ENCODE results near the gene ACTR10.

The ACTR10 gene

DNA sequence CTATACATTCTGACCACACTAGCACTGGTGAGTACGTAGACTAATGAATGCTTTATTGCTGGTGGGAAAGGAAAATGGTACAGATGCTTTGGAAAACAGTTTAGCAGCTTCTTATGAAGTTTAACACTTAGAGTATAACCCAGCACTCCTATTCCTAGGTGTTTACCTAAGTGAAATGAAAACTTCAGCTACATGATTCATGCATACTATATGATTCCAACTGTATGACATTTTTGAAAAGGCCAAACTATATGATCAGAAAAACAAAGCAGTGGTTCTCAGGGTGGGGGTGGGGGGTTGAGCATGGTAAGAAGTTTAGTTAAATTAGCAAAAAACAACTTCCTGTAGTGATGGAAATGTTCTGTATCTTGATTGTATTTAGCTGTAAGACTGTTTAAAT lies 76.3 kb downstream of the ACTR10 start:
- no peaks in the 10 kb centered on the region for H3K9me3 ChIP-seq (ENCODE audit: insufficient read depth, low read length)
- H3K36me3 ChIP-seq (ENCODE audit: low read length): peaks cover 45% of the 10 kb centered on the region
- H3K4me3 ChIP-seq (ENCODE audit: insufficient read depth, low read length, poor library complexity, severe bottlenecking): no peak overlapping the region
- H3K27ac ChIP-seq (ENCODE audit: low read depth, low read length): no peak overlapping the region
- TF ChIP-seq, protein P1, sequence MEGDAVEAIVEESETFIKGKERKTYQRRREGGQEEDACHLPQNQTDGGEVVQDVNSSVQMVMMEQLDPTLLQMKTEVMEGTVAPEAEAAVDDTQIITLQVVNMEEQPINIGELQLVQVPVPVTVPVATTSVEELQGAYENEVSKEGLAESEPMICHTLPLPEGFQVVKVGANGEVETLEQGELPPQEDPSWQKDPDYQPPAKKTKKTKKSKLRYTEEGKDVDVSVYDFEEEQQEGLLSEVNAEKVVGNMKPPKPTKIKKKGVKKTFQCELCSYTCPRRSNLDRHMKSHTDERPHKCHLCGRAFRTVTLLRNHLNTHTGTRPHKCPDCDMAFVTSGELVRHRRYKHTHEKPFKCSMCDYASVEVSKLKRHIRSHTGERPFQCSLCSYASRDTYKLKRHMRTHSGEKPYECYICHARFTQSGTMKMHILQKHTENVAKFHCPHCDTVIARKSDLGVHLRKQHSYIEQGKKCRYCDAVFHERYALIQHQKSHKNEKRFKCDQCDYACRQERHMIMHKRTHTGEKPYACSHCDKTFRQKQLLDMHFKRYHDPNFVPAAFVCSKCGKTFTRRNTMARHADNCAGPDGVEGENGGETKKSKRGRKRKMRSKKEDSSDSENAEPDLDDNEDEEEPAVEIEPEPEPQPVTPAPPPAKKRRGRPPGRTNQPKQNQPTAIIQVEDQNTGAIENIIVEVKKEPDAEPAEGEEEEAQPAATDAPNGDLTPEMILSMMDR (IDR thresholded peaks at IDR 0.05; ENCODE audit: insufficient read depth, low read length, poor library complexity, severe bottlenecking): no peak
- H3K9ac ChIP-seq (ENCODE audit: low read length): no peak overlapping the region
- H3F3A ChIP-seq (ENCODE audit: insufficient read depth): peaks cover 33% of the 10 kb centered on the region
- H2AFZ ChIP-seq (ENCODE audit: low read depth, low read length, severe bottlenecking): no peak overlapping the region
- no peak overlapping the region for H3K4me2 ChIP-seq (ENCODE audit: low read depth, low read length, poor library complexity, severe bottlenecking)
- H3K9me2 ChIP-seq (replicated peaks; ENCODE audit: insufficient read depth, low read length): no peaks in the 10 kb centered on the region
- no peaks in the 10 kb centered on the region for H3K27me3 ChIP-seq (ENCODE audit: low read length)
- peaks cover 70% of the 10 kb centered on the region for H3K79me2 ChIP-seq (ENCODE audit: insufficient read depth, low read length)
- H4K20me1 ChIP-seq (ENCODE audit: low read depth, low read length): peaks cover 7% of the 10 kb centered on the region; the same call in 1 of the 2 replicates

DNA sequence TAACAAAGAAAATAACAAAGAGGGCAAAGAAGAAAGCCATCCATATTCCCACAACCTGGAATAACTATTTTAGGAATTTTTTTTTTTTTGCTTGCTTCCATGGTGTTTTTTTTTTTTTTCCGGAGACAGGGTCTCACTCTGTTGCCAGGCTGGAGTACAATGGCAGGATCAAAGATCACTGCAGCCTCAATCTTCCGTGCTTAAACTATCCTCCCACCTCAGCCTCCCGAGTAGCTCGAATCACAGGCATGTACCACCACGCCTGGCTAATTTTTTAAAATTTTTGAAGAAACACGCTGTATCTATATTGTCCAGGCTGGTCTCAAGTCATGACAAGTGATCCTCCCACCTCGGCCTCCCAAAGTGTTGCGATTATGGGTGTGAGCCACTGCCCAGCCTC lies 78.2 kb downstream of the ACTR10 start:
- Histone ChIP-seq H3K4me3 (ENCODE audit: insufficient read depth, low read length, poor library complexity, severe bottlenecking) (no peak overlapping the region), H3K4me2 (ENCODE audit: low read depth, low read length, poor library complexity, severe bottlenecking) (no peak overlapping the region), H2AFZ (ENCODE audit: low read depth, low read length, severe bottlenecking) (no peak overlapping the region), H3K27ac (ENCODE audit: low read depth, low read length) (no peak overlapping the region), H3F3A (ENCODE audit: insufficient read depth) (peaks cover 27% of the 10 kb centered on the region), H3K9ac (ENCODE audit: low read length) (no peak overlapping the region), H3K79me2 (ENCODE audit: insufficient read depth, low read length) (peaks cover 90% of the 10 kb centered on the region), H3K9me3 (ENCODE audit: insufficient read depth, low read length) (no peaks in the 10 kb centered on the region), H3K27me3 (ENCODE audit: low read length) (no peaks in the 10 kb centered on the region), H3K36me3 (ENCODE audit: low read length) (peaks cover 35% of the 10 kb centered on the region; the same call in 1 of the 2 replicates), H4K20me1 (ENCODE audit: low read depth, low read length) (peaks cover 4% of the 10 kb centered on the region; the same call in 1 of the 2 replicates), H3K9me2 (replicated peaks; ENCODE audit: insufficient read depth, low read length) (no peaks in the 10 kb centered on the region)
- TF ChIP-seq, protein P1 (IDR thresholded peaks at IDR 0.05; ENCODE audit: insufficient read depth, low read length, poor library complexity, severe bottlenecking): no peak
- no peak for TF ChIP-seq EZH2phosphoT487 (conservative IDR thresholded peaks at IDR 0.05; ENCODE audit: low read length)

DNA sequence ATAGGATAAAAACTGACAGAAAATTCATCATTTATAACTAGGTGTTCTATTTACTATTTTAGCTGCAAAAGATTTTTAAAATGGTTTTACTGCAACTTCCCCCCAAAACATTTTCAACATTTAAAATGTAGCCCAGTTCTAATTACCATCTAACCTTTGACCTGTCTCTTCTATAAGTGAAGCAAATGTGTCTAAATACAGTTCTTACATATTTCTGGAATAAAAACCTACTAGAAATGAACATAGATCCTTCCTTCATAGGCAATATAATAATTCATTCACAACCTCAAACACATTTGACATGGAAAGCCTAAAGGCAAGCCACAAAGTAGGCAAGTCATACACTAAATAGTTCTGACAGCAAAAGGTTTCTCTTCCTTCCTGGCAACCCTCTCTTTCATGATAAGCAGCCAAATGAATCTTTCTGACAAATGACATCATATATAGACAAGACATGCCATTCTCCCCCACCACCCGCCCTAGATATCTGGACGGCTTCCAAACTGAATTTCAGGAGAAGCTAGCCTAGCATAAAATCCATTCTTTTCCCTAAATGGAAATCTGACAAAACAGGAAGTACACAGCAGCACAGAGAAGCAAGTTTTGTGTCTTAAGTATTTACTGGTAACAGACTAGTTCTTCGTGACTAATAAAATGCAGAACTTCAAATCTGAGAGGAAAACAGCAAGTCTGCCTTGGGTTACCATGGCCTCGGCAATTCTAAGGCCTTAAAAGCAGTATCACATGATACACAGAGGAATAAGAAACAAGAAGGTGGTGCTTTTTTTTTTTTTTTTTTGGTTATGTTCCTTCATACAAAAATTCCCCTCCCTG lies 81.2 kb downstream of the ACTR10 start:
- H4K20me1 ChIP-seq (ENCODE audit: low read depth, low read length): 0 out of 2 replicates have a peak, but pooled peaks cover 4% of the 10 kb centered on the region
- no peak for TF ChIP-seq EZH2phosphoT487 (conservative IDR thresholded peaks at IDR 0.05; ENCODE audit: low read length)
- TF ChIP-seq, protein P1 (IDR thresholded peaks at IDR 0.05; ENCODE audit: insufficient read depth, low read length, poor library complexity, severe bottlenecking): no peak
- no peaks in the 10 kb centered on the region for H3K9me3 ChIP-seq (ENCODE audit: insufficient read depth, low read length)
- H3K27ac ChIP-seq (ENCODE audit: low read depth, low read length): no peak overlapping the region
- H3K79me2 ChIP-seq (ENCODE audit: insufficient read depth, low read length): peaks cover 97% of the 10 kb centered on the region
- no peaks in the 10 kb centered on the region for H3K9me2 ChIP-seq (replicated peaks; ENCODE audit: insufficient read depth, low read length)
- peaks cover 18% of the 10 kb centered on the region for H3F3A ChIP-seq (ENCODE audit: insufficient read depth)
- no peak overlapping the region for H3K4me3 ChIP-seq (ENCODE audit: insufficient read depth, low read length, poor library complexity, severe bottlenecking)
- H3K9ac ChIP-seq (ENCODE audit: low read length): no peak overlapping the region
- peaks cover 46% of the 10 kb centered on the region for H3K36me3 ChIP-seq (ENCODE audit: low read length)
- H3K27me3 ChIP-seq (ENCODE audit: low read length): no peaks in the 10 kb centered on the region
- no peak overlapping the region for H2AFZ ChIP-seq (ENCODE audit: low read depth, low read length, severe bottlenecking)
- H3K4me2 ChIP-seq (ENCODE audit: low read depth, low read length, poor library complexity, severe bottlenecking): no peak overlapping the region
